Measurements from ENCODE around the gene ANKHD1. TPM values are rescaled to one million over a fixed set of nuclear protein-coding genes. Genes with fewer than 3 reads are reported as not detected.

ANKHD1 gene
- polyA plus RNA-seq, 1 donor = 162 TPM

- no peak for DNase-seq
Observed at GRCh38 chr5:140371356-140372151, 30.1 kb upstream of the ANKHD1 start.

- DNase-seq = peak; percentile 64
Observed at GRCh38 chr5:140372971-140373487, 28.6 kb upstream of the ANKHD1 start.

- no peak for DNase-seq
Observed at GRCh38 chr5:140381351-140381750, 20.3 kb upstream of the ANKHD1 start.

GRCh38 chr5:140381972-140382371 lies 19.7 kb upstream of the ANKHD1 start:
- DNase-seq = no peak

- DNase-seq = no peak
Observed at GRCh38 chr5:140382866-140383265, 18.8 kb upstream of the ANKHD1 start.

GRCh38 chr5:140383300-140383699 lies 18.3 kb upstream of the ANKHD1 start:
- DNase-seq = no peak

GRCh38 chr5:140388052-140388451 lies 13.6 kb upstream of the ANKHD1 start:
- no peak for DNase-seq

GRCh38 chr5:140391312-140391711 lies 10.3 kb upstream of the ANKHD1 start:
- no peak for DNase-seq

- no peak for DNase-seq
Observed at GRCh38 chr5:140391732-140392131, 9.9 kb upstream of the ANKHD1 start.

GRCh38 chr5:140393738-140394137 lies 7.9 kb upstream of the ANKHD1 start:
- DNase-seq = no peak

GRCh38 chr5:140398379-140398811 lies 3.2 kb upstream of the ANKHD1 start:
- no peak for DNase-seq

- no peak for DNase-seq
Observed at GRCh38 chr5:140399979-140400729, 1.5 kb upstream of the ANKHD1 start.

GRCh38 chr5:140400730-140401361 lies 787 bp upstream of the ANKHD1 start:
- peak; percentile 97 for DNase-seq

GRCh38 chr5:140402258-140403074 lies 833 bp downstream of the ANKHD1 start:
- peak; percentile 53 for DNase-seq

GRCh38 chr5:140403613-140404012 lies 2.0 kb downstream of the ANKHD1 start:
- no peak for DNase-seq

- DNase-seq = no peak
Observed at GRCh38 chr5:140408750-140409241, 7.2 kb downstream of the ANKHD1 start.

- DNase-seq = no peak
Observed at GRCh38 chr5:140413230-140413629, 11.6 kb downstream of the ANKHD1 start.

GRCh38 chr5:140417235-140417634 lies 15.6 kb downstream of the ANKHD1 start:
- DNase-seq = no peak

GRCh38 chr5:140418862-140419520 lies 17.4 kb downstream of the ANKHD1 start:
- DNase-seq = no peak

- no peak for DNase-seq
Observed at GRCh38 chr5:140420226-140420570, 18.6 kb downstream of the ANKHD1 start.

Data from left kidney (tissue), 2 donors.